GM18520 (cell line): ENCODE results near the gene KCNQ5.
"Not testable (repeated sequence)": the region's sequence is repeated elsewhere in the genome, so short reads cannot be mapped to it uniquely, and the experiment has no call there.

Source experiments
- ATAC-seq: cut with Tn5 transposase; IDR thresholded peaks from one replicate; pipeline ENCODE4 v1.9.1; 2021; ENCODE audit not compliant: unreplicated experiment

KCNQ5 gene

GRCh38 chr6:72984189-72984831 lies 362.4 kb downstream of the KCNQ5 start:
- not testable (repeated sequence) for ATAC-seq

- ATAC-seq = no peak
Measured at GRCh38 chr6:72984981-72985665, 363.3 kb downstream of the KCNQ5 start.

- no peak for ATAC-seq
Measured at GRCh38 chr6:72987301-72987700, 365.4 kb downstream of the KCNQ5 start.

- ATAC-seq = no peak
Measured at GRCh38 chr6:72999995-73000394, 378.1 kb downstream of the KCNQ5 start.

- ATAC-seq = no peak
Measured at GRCh38 chr6:73000460-73000859, 378.6 kb downstream of the KCNQ5 start.

GRCh38 chr6:73002588-73002987 lies 380.7 kb downstream of the KCNQ5 start:
- ATAC-seq = no peak

GRCh38 chr6:73003302-73003701 lies 381.4 kb downstream of the KCNQ5 start:
- ATAC-seq = no peak

- no peak for ATAC-seq
Measured at GRCh38 chr6:73004231-73004630, 382.4 kb downstream of the KCNQ5 start.

GRCh38 chr6:73004861-73005260 lies 383.0 kb downstream of the KCNQ5 start:
- ATAC-seq = no peak

GRCh38 chr6:73006146-73006545 lies 384.3 kb downstream of the KCNQ5 start:
- ATAC-seq = no peak

GRCh38 chr6:73011945-73012344 lies 390.1 kb downstream of the KCNQ5 start:
- ATAC-seq = no peak

- ATAC-seq = no peak
Measured at GRCh38 chr6:73017476-73017875, 395.6 kb downstream of the KCNQ5 start.

GRCh38 chr6:73024598-73024997 lies 402.7 kb downstream of the KCNQ5 start:
- ATAC-seq = no peak

GRCh38 chr6:73027691-73028090 lies 405.8 kb downstream of the KCNQ5 start:
- no peak for ATAC-seq

GRCh38 chr6:73028124-73028766 lies 406.4 kb downstream of the KCNQ5 start:
- no peak for ATAC-seq

- ATAC-seq = no peak
Measured at GRCh38 chr6:73028893-73029450, 407.1 kb downstream of the KCNQ5 start.

- ATAC-seq = peak; percentile 40
Measured at GRCh38 chr6:73030257-73030656, 408.4 kb downstream of the KCNQ5 start.

GRCh38 chr6:73030791-73031782 lies 409.2 kb downstream of the KCNQ5 start:
- ATAC-seq = no peak

- ATAC-seq = no peak
Measured at GRCh38 chr6:73032586-73032985, 410.7 kb downstream of the KCNQ5 start.

- ATAC-seq = no peak
Measured at GRCh38 chr6:73036689-73037088, 414.8 kb downstream of the KCNQ5 start.

- ATAC-seq = no peak
Measured at GRCh38 chr6:73041051-73041450, 419.2 kb downstream of the KCNQ5 start.
